HEK293 (cell line): ENCODE measurements around the gene EXD2.

Experiments used
- CTCF ChIA-PET: fragments of 350-600 bp; formaldehyde crosslinking; extraction: SDS; loops from one replicate; lab custom pipeline; 2021; ENCODE audit warnings: antibody characterized with exemption; lab: Yijun Ruan, JAX
- POLR2A ChIA-PET: fragments of 300-600 bp; formaldehyde crosslinking; extraction: SDS; loops from one replicate; lab custom pipeline; 2020; ENCODE audit warnings: antibody characterized with exemption, inconsistent platforms; lab: Yijun Ruan, JAX
- H3K27ac ChIP-seq: fragments of 200-500 bp; sonication (Bioruptor generic); 2 replicates; pipeline ENCODE4 v1.5.1; 2014; ENCODE audit warnings: low read depth, low read length, control low read depth, inconsistent platforms; ENCODE audit errors: extremely low read depth
- H3K36me3 ChIP-seq, 2 experiments: fragments of 200-500 bp in 1 of 2; sonication (Bioruptor generic) in 1 of 2; 1 replicate in 1 of 2; 2 replicates in 1 of 2; pipeline ENCODE4 v1.5.1; 2014 to 2017; ENCODE audit warnings: inconsistent platforms in 2 of 2, low read length in 2 of 2; ENCODE audit not compliant: control insufficient read depth in 2 of 2, insufficient read depth in 1 of 2
- H3K4me1 ChIP-seq: fragments of 200-500 bp; sonication (Bioruptor generic); 2 replicates; pipeline ENCODE4 v1.5.1; 2014; ENCODE audit warnings: mild to moderate bottlenecking, low read length, inconsistent platforms; ENCODE audit not compliant: control insufficient read depth, insufficient read depth
- H3K4me3 ChIP-seq: 2 replicates; pipeline ENCODE4 v1.5.1; 2011; ENCODE audit warnings: low read depth, mild to moderate bottlenecking, control low read depth, low read length, moderate library complexity
- H3K9me3 ChIP-seq: fragments of 200-500 bp; sonication (Bioruptor generic); 2 replicates; pipeline ENCODE4 v1.5.1; 2014; ENCODE audit warnings: low read depth, low read length, inconsistent platforms; ENCODE audit not compliant: control insufficient read depth, insufficient read depth
- GLIS2 ChIP-seq: fragments of 450-650 bp; formaldehyde crosslinking; IDR thresholded peaks from 2 replicates; pipeline ENCODE4 v1.5.1; 2016; ENCODE audit warnings: missing biosample characterization, missing genetic modification characterization
- ZBTB17 ChIP-seq: fragments of 450-650 bp; formaldehyde crosslinking; IDR thresholded peaks from 2 replicates; pipeline ENCODE4 v1.5.1; 2016; ENCODE audit warnings: missing biosample characterization, missing genetic modification characterization
- ZBTB21 ChIP-seq: fragments of 450-650 bp; formaldehyde crosslinking; IDR thresholded peaks from 2 replicates; pipeline ENCODE4 v1.5.1; 2017; ENCODE audit warnings: missing biosample characterization, missing genetic modification characterization
- ZFHX2 ChIP-seq: fragments of 450-650 bp; formaldehyde crosslinking; conservative IDR thresholded peaks from 2 replicates; pipeline ENCODE4 v1.5.1; 2016; ENCODE audit warnings: missing biosample characterization, missing genetic modification characterization
- ZFP3 ChIP-seq: fragments of 450-650 bp; formaldehyde crosslinking; IDR thresholded peaks from 2 replicates; pipeline ENCODE4 v1.5.1; 2016; ENCODE audit warnings: low read depth, missing biosample characterization, missing genetic modification characterization
- ZNF140 ChIP-seq: fragments of 450-650 bp; formaldehyde crosslinking; IDR thresholded peaks from 2 replicates; pipeline ENCODE4 v1.5.1; 2016; ENCODE audit warnings: missing biosample characterization, missing genetic modification characterization
- ZNF157 ChIP-seq: fragments of 450-650 bp; formaldehyde crosslinking; IDR thresholded peaks from 2 replicates; pipeline ENCODE4 v1.5.1; 2016; ENCODE audit warnings: missing biosample characterization, missing genetic modification characterization
- ZNF292 ChIP-seq: fragments of 450-650 bp; formaldehyde crosslinking; IDR thresholded peaks from 2 replicates; pipeline ENCODE4 v1.5.1; 2016; ENCODE audit warnings: low read depth, missing biosample characterization, missing genetic modification characterization, borderline replicate concordance
- ZNF366 ChIP-seq: fragments of 450-650 bp; formaldehyde crosslinking; conservative IDR thresholded peaks from 2 replicates; pipeline ENCODE4 v1.5.1; 2016; ENCODE audit warnings: missing biosample characterization, missing genetic modification characterization
- ZNF37A ChIP-seq: fragments of 450-650 bp; IDR thresholded peaks from 2 replicates; pipeline ENCODE4 v1.5.1; 2018; ENCODE audit warnings: missing biosample characterization, missing genetic modification characterization
- ZNF555 ChIP-seq: fragments of 450-650 bp; formaldehyde crosslinking; conservative IDR thresholded peaks from 2 replicates; pipeline ENCODE4 v1.5.1; 2017; ENCODE audit warnings: missing biosample characterization, mild to moderate bottlenecking, missing genetic modification characterization, inconsistent platforms
- ZNF629 ChIP-seq: fragments of 450-650 bp; formaldehyde crosslinking; IDR thresholded peaks from 2 replicates; pipeline ENCODE4 v1.5.1; 2017; ENCODE audit warnings: missing biosample characterization, missing genetic modification characterization
- TF ChIP-seq, protein P1 (sequence below): fragments of 450-650 bp; formaldehyde crosslinking; IDR thresholded peaks from 2 replicates; pipeline ENCODE4 v1.5.1; 2016; ENCODE audit warnings: missing biosample characterization, missing genetic modification characterization, low read depth
- TF ChIP-seq, protein P2 (sequence below): fragments of 450-650 bp; formaldehyde crosslinking; IDR thresholded peaks from 2 replicates; pipeline ENCODE4 v1.5.1; 2016; ENCODE audit warnings: missing biosample characterization, missing genetic modification characterization
- TF ChIP-seq, protein P3 (sequence below): fragments of 450-650 bp; formaldehyde crosslinking; IDR thresholded peaks from 2 replicates; pipeline ENCODE4 v1.5.1; 2016; ENCODE audit warnings: missing biosample characterization, missing genetic modification characterization
- TF ChIP-seq, protein P4 (sequence below): fragments of 450-650 bp; formaldehyde crosslinking; IDR thresholded peaks from 2 replicates; pipeline ENCODE4 v1.5.1; 2016; ENCODE audit warnings: missing biosample characterization, missing genetic modification characterization, low read depth
- TF ChIP-seq, protein P5 (sequence below): fragments of 450-650 bp; formaldehyde crosslinking; IDR thresholded peaks from 2 replicates; pipeline ENCODE4 v1.5.1; 2016; ENCODE audit warnings: missing biosample characterization, missing genetic modification characterization
- TF ChIP-seq, protein P6 (sequence below): fragments of 450-650 bp; formaldehyde crosslinking; IDR thresholded peaks from 2 replicates; pipeline ENCODE4 v1.5.1; 2016; ENCODE audit warnings: missing biosample characterization, missing genetic modification characterization
- TF ChIP-seq, protein P7 (sequence below): fragments of 450-650 bp; formaldehyde crosslinking; IDR thresholded peaks from 2 replicates; pipeline ENCODE4 v1.5.1; 2017; ENCODE audit warnings: missing biosample characterization, missing genetic modification characterization

The EXD2 gene

DNA sequence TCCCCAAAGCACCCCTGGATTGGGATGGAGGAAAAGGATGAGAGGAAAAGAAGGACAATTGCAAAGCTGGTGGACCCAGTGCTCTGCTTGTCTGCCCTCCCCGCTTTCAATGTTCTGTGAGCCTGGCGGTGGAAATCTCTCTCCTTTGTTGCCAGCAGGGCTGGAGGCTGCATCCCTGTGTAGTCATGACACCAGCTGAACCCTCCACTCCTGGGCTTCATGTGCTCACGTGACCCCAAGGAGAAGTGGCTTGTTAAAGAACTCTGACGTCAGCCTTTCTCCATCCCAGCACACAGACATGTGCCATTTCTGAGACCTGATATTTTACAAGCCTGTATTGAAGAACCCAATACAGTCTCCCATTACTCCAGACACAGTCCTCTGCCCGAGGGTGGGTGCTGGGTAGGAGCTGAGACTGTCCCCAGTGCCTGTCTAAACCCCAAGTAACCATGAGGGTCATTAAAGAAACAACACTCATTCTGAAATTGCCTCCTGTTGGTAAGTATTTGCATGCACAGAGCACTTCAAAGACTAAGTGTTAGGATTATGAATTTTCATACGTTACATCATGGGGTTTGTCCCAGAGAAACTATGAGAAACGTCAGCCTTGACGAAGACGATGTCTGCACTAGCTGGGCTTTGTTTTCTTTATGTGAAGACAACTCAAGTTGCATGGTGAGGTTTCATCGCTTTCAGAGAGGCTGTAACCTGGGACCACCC, 90.3 kb downstream of the EXD2 start:
- CTCF ChIA-PET = interaction anchor here (2.2 kb wide), 1 partner anchor 21 kb away, joined by 8 read pairs; the partner anchor contains the start of gene GALNT16
- Histone ChIP-seq H3K9me3 (no peaks in the 10 kb centered on the region), H3K27ac (no peak overlapping the region), H3K4me3 (no peak overlapping the region), H3K36me3 (no peaks in the 10 kb centered on the region), H3K4me1 (no peaks in the 10 kb centered on the region)
- POLR2A ChIA-PET = no interaction called here
- TF ChIP-seq, protein P1, sequence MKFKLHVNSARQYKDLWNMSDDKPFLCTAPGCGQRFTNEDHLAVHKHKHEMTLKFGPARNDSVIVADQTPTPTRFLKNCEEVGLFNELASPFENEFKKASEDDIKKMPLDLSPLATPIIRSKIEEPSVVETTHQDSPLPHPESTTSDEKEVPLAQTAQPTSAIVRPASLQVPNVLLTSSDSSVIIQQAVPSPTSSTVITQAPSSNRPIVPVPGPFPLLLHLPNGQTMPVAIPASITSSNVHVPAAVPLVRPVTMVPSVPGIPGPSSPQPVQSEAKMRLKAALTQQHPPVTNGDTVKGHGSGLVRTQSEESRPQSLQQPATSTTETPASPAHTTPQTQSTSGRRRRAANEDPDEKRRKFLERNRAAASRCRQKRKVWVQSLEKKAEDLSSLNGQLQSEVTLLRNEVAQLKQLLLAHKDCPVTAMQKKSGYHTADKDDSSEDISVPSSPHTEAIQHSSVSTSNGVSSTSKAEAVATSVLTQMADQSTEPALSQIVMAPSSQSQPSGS (tag by site-specific recombination) = peak; percentile 87
- TF ChIP-seq ZNF37A (tag by site-specific recombination) (no peak), ZNF366 (tag by site-specific recombination) (0 out of 2 replicates have a peak, but pooled peaks have one; percentile 20), ZFP3 (tag by site-specific recombination) (no peak), ZNF629 (tag by site-specific recombination) (peak; percentile 69), ZNF140 (tag by site-specific recombination) (no peak), ZNF292 (tag by site-specific recombination) (no peak), ZNF555 (tag by site-specific recombination) (no peak), GLIS2 (tag by site-specific recombination) (no peak), ZNF157 (tag by site-specific recombination) (no peak), ZFHX2 (no peak), ZBTB21 (tag by site-specific recombination) (0 out of 2 replicates have a peak, but pooled peaks have one; percentile 61), ZBTB17 (tag by site-specific recombination) (peak; percentile 40; the same call in 1 of the 2 replicates)
- TF ChIP-seq, protein P2, sequence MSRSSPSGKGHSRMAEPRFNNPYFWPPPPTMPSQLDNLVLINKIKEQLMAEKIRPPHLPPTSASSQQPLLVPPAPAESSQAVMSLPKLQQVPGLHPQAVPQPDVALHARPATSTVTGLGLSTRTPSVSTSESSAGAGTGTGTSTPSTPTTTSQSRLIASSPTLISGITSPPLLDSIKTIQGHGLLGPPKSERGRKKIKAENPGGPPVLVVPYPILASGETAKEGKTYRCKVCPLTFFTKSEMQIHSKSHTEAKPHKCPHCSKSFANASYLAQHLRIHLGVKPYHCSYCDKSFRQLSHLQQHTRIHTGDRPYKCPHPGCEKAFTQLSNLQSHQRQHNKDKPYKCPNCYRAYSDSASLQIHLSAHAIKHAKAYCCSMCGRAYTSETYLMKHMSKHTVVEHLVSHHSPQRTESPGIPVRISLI = no peak
- TF ChIP-seq, protein P3, sequence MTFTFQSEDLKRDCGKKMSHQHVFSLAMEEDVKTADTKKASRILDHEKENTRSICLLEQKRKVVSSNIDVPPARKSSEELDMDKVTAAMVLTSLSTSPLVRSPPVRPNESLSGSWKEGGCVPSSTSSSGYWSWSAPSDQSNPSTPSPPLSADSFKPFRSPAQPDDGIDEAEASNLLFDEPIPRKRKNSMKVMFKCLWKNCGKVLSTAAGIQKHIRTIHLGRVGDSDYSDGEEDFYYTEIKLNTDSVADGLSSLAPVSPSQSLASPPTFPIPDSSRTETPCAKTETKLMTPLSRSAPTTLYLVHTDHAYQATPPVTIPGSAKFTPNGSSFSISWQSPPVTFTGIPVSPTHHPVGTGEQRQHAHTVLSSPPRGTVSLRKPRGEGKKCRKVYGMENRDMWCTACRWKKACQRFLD (tag by site-specific recombination) = no peak
- TF ChIP-seq, protein P4, sequence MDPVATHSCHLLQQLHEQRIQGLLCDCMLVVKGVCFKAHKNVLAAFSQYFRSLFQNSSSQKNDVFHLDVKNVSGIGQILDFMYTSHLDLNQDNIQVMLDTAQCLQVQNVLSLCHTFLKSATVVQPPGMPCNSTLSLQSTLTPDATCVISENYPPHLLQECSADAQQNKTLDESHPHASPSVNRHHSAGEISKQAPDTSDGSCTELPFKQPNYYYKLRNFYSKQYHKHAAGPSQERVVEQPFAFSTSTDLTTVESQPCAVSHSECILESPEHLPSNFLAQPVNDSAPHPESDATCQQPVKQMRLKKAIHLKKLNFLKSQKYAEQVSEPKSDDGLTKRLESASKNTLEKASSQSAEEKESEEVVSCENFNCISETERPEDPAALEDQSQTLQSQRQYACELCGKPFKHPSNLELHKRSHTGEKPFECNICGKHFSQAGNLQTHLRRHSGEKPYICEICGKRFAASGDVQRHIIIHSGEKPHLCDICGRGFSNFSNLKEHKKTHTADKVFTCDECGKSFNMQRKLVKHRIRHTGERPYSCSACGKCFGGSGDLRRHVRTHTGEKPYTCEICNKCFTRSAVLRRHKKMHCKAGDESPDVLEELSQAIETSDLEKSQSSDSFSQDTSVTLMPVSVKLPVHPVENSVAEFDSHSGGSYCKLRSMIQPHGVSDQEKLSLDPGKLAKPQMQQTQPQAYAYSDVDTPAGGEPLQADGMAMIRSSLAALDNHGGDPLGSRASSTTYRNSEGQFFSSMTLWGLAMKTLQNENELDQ (tag by site-specific recombination) = no peak
- TF ChIP-seq, protein P5, sequence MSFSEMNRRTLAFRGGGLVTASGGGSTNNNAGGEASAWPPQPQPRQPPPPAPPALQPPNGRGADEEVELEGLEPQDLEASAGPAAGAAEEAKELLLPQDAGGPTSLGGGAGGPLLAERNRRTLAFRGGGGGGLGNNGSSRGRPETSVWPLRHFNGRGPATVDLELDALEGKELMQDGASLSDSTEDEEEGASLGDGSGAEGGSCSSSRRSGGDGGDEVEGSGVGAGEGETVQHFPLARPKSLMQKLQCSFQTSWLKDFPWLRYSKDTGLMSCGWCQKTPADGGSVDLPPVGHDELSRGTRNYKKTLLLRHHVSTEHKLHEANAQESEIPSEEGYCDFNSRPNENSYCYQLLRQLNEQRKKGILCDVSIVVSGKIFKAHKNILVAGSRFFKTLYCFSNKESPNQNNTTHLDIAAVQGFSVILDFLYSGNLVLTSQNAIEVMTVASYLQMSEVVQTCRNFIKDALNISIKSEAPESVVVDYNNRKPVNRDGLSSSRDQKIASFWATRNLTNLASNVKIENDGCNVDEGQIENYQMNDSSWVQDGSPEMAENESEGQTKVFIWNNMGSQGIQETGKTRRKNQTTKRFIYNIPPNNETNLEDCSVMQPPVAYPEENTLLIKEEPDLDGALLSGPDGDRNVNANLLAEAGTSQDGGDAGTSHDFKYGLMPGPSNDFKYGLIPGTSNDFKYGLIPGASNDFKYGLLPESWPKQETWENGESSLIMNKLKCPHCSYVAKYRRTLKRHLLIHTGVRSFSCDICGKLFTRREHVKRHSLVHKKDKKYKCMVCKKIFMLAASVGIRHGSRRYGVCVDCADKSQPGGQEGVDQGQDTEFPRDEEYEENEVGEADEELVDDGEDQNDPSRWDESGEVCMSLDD (tag by site-specific recombination) = no peak
- TF ChIP-seq, protein P6, sequence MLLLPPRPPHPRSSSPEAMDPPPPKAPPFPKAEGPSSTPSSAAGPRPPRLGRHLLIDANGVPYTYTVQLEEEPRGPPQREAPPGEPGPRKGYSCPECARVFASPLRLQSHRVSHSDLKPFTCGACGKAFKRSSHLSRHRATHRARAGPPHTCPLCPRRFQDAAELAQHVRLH = no peak
- TF ChIP-seq, protein P7, sequence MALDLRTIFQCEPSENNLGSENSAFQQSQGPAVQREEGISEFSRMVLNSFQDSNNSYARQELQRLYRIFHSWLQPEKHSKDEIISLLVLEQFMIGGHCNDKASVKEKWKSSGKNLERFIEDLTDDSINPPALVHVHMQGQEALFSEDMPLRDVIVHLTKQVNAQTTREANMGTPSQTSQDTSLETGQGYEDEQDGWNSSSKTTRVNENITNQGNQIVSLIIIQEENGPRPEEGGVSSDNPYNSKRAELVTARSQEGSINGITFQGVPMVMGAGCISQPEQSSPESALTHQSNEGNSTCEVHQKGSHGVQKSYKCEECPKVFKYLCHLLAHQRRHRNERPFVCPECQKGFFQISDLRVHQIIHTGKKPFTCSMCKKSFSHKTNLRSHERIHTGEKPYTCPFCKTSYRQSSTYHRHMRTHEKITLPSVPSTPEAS (tag by site-specific recombination) = no peak
